ENCODE measurements around the gene ADTRP.

The ADTRP gene

DNA sequence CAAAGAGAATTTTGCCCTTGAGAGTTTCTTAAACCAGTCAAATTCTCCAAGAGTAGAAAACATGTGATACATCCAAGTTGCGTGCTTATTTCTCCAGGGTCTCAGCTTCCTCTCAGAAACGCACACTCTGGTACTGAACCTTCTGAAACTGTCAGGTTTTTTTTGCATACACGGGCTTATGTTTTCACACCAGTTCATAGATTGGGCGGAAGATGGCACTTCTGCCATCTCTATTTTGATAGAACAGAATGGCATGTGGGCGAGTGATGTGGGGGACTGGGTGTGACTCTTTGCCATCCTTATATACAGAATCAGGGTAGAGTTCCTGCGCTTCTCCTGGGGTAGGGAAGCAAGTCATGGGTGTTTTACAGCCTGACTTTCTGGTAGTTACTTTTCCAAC, 56.4 kb downstream of the ADTRP start:
- H3K4me3 ChIP-seq (replicated peaks in 1 of 2; ENCODE audit: low read depth in 2 of 2, low read length in 2 of 2), result no peak overlapping the region
- no peak for DNase-seq (ENCODE audit: low read depth in 2 of 2)
- TF ChIP-seq, protein P1, sequence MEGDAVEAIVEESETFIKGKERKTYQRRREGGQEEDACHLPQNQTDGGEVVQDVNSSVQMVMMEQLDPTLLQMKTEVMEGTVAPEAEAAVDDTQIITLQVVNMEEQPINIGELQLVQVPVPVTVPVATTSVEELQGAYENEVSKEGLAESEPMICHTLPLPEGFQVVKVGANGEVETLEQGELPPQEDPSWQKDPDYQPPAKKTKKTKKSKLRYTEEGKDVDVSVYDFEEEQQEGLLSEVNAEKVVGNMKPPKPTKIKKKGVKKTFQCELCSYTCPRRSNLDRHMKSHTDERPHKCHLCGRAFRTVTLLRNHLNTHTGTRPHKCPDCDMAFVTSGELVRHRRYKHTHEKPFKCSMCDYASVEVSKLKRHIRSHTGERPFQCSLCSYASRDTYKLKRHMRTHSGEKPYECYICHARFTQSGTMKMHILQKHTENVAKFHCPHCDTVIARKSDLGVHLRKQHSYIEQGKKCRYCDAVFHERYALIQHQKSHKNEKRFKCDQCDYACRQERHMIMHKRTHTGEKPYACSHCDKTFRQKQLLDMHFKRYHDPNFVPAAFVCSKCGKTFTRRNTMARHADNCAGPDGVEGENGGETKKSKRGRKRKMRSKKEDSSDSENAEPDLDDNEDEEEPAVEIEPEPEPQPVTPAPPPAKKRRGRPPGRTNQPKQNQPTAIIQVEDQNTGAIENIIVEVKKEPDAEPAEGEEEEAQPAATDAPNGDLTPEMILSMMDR (IDR thresholded peaks at IDR 0.05; ENCODE audit: low read depth, low read length), result no peak

DNA sequence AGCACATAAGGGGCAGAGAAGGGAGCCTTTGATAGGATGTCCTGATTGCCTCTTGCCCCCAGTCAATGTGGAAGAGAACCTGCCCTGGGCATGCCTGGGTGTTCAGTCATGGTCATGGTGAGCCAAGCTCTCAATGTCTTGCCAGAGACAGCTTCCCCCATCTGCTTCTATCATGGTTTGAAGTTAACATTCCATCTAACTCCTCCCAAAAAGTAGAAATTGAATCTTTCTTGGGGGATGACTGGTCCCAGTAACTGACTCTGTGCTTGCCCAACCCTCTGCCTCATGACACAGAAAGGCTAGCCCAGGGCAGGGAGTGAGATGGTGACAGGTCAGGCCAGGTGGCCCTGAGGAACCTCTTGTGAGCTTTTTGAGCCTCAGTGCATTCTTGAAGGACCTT, 60.1 kb downstream of the ADTRP start:
- DNase-seq (ENCODE audit: low read depth in 2 of 2), result no peak
- H3K4me3 ChIP-seq (replicated peaks in 1 of 2; ENCODE audit: low read depth in 2 of 2, low read length in 2 of 2), result no peak overlapping the region
- TF ChIP-seq, protein P1 (IDR thresholded peaks at IDR 0.05; ENCODE audit: low read depth, low read length), result no peak

DNA sequence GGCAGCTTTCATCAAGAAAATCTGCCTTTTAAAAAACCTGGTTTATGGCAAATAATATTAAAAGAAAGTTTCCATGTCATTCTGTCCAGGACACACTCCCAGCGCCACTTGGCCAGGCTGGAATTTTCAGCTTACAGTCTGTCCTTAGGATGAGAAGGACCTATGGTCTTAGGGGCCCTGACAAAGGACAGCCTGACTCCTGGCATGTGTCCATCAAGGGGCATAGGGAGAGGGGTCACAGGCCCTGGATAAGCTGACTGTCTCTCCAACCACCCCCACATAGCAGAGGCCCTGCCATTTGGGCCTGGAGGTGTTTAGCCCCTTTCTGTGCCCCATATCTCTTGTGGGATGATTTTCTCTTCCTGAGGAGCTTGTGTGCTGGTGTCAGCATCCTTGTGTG, 60.6 kb downstream of the ADTRP start:
- H3K4me3 ChIP-seq (replicated peaks in 1 of 2; ENCODE audit: low read depth in 2 of 2, low read length in 2 of 2), result no peak overlapping the region
- no peak for DNase-seq (ENCODE audit: low read depth in 2 of 2)
- TF ChIP-seq, protein P1 (IDR thresholded peaks at IDR 0.05; ENCODE audit: low read depth, low read length), result no peak

DNA sequence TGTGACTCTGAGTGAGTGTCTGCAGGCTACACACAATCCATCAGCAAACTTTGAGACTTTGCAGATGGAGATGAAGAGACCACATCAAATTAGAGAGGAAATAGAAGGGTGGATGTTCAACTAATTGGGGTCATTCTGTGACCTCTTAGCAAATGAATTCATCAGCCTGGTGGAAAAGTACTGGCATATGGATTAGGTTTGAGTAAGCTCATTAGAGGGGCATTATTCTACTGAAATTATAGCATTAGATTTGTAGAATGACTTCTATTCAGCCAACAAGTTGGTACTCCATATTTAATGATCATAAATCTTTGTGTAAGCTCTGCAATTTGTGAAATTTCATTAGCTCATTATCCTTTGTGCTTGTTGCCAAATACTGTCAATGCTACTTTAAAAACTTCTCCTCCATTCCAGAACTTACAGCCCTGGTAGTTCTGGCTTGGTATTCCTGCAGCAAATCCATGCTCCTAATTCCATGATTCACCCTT, 63.8 kb downstream of the ADTRP start:
- DNase-seq (ENCODE audit: low read depth in 2 of 2), result no peak
- TF ChIP-seq, protein P1 (IDR thresholded peaks at IDR 0.05; ENCODE audit: low read depth, low read length), result no peak

DNA sequence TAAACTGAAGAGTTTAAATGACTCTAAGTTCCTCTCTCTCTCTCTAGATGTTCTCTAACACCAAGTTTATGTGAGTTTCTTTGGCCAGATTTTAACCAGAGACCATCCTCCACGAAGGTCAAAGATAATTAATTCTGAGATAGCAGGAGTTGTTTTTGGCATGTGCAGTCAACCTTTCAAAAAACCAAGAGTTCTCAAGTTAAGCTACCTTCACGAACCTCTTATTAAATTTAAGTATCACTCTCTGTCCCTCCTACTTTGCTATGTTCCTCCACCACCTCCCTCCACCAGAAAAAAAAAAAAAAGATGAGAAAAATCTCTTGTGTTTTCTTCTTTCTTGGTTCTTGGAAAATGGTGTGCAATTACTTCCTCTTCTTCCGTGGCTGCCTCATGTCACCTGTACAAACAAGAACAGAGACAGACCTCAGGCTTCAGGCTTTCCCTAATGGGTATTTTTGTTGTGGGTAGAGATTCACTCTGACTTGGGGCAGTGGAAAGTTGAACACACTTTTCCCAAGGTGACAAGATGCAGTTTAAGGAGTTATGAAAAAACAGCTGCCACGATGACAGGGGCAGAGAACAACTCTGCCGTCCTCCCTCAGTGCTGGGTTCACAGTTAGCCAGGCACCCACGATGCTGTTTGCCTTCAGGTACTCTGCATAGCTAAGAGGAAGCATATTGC, 64.3 kb downstream of the ADTRP start:
- H3K4me3 ChIP-seq (replicated peaks in 1 of 2; ENCODE audit: low read depth in 2 of 2, low read length in 2 of 2), result no peak overlapping the region
- TF ChIP-seq, protein P1 (IDR thresholded peaks at IDR 0.05; ENCODE audit: low read depth, low read length), result no peak
- no peak for DNase-seq (ENCODE audit: low read depth in 2 of 2)

More for the DNA sequence above, 63.8 kb downstream of the ADTRP start:
- H3K4me3 ChIP-seq (replicated peaks in 1 of 2; ENCODE audit: low read depth in 2 of 2, low read length in 2 of 2), result no peak overlapping the region

DNA sequence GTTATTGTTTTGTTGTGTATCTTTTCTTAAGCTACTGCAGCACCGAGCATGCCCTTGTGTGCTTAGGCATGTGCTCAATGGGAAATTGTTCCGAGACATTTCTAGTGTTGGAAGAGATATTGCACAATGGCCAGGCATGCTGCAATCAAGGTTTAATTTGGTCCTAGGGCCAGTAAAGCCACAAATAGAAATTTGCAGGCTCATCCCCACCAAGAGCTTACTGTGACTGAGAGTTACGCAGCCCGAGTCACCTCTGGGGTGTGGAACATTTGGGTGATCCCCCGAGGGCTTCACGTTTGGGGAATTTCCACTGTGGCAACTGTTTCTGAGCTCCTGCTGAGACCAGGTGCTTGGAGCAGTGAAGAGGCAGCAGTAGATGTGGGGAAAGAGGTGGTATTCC, 65.8 kb downstream of the ADTRP start:
- TF ChIP-seq, protein P1 (IDR thresholded peaks at IDR 0.05; ENCODE audit: low read depth, low read length), result no peak
- peak; percentile 32 to 42 for DNase-seq (ENCODE audit: low read depth in 2 of 2)
- no peak overlapping the region for H3K4me3 ChIP-seq (replicated peaks in 1 of 2; ENCODE audit: low read depth in 2 of 2, low read length in 2 of 2)

Data from cardiac fibroblast (primary cell).